ENCODE results near the gene CHST8.

CHST8 gene

GRCh38 chr19:33772102-33772857, 150.5 kb downstream of the CHST8 start:
- peaks cover 25% of the 10 kb centered on the region for H4K20me1 ChIP-seq (ENCODE audit: insufficient read depth, low read length)
- TF ChIP-seq CTCF (IDR thresholded peaks at IDR 0.05; ENCODE audit: borderline replicate concordance, extremely low read depth, low read length, poor library complexity, severe bottlenecking) (no peak), EZH2 (IDR thresholded peaks at IDR 0.05; ENCODE audit: borderline replicate concordance, low read depth, low read length, severe bottlenecking) (no peak)

GRCh38 chr19:33772858-33773180, 151.1 kb downstream of the CHST8 start:
- Histone ChIP-seq H3K4me3 (ENCODE audit: low read depth in 1 of 2, low read length in 2 of 2) (no peak overlapping the region), H3K4me1 (ENCODE audit: insufficient read depth, low read length) (no peaks in the 10 kb centered on the region), H3K36me3 (ENCODE audit: insufficient read depth, low read length) (no peaks in the 10 kb centered on the region), H3K27me3 (ENCODE audit: insufficient read depth, low read length, poor library complexity) (no peaks in the 10 kb centered on the region), H4K20me1 (ENCODE audit: insufficient read depth, low read length) (peaks cover 24% of the 10 kb centered on the region), H3K9ac (ENCODE audit: low read depth, low read length) (no peak overlapping the region), H3K79me2 (ENCODE audit: insufficient read depth, low read length) (no peaks in the 10 kb centered on the region), H3K4me2 (ENCODE audit: insufficient read depth, low read length) (no peak overlapping the region), H3K9me3 (ENCODE audit: insufficient read depth, low read length, severe bottlenecking) (no peaks in the 10 kb centered on the region), H3K27ac (ENCODE audit: low read length) (no peak overlapping the region), H2AFZ (ENCODE audit: low read depth, low read length) (no peak overlapping the region)
- no peak for DNase-seq
- ATAC-seq (ENCODE audit: insufficient read depth, low read depth), result no peak
- TF ChIP-seq EZH2 (IDR thresholded peaks at IDR 0.05; ENCODE audit: borderline replicate concordance, low read depth, low read length, severe bottlenecking) (no peak), CTCF (IDR thresholded peaks at IDR 0.05; ENCODE audit: borderline replicate concordance, extremely low read depth, low read length, poor library complexity, severe bottlenecking) (no peak)

More at GRCh38 chr19:33772102-33772857, 150.5 kb downstream of the CHST8 start:
- Histone ChIP-seq H3K4me1 (ENCODE audit: insufficient read depth, low read length) (no peaks in the 10 kb centered on the region), H3K27ac (ENCODE audit: low read length) (no peak overlapping the region), H3K4me3 (ENCODE audit: low read depth in 1 of 2, low read length in 2 of 2) (no peak overlapping the region), H3K27me3 (ENCODE audit: insufficient read depth, low read length, poor library complexity) (no peaks in the 10 kb centered on the region), H3K36me3 (ENCODE audit: insufficient read depth, low read length) (no peaks in the 10 kb centered on the region), H3K9ac (ENCODE audit: low read depth, low read length) (no peak overlapping the region), H2AFZ (ENCODE audit: low read depth, low read length) (no peak overlapping the region), H3K4me2 (ENCODE audit: insufficient read depth, low read length) (no peak overlapping the region), H3K9me3 (ENCODE audit: insufficient read depth, low read length, severe bottlenecking) (no peaks in the 10 kb centered on the region), H3K79me2 (ENCODE audit: insufficient read depth, low read length) (no peaks in the 10 kb centered on the region)
- DNase-seq, result no peak
- no peak for ATAC-seq (ENCODE audit: insufficient read depth, low read depth)

- TF ChIP-seq CTCF (IDR thresholded peaks at IDR 0.05; ENCODE audit: borderline replicate concordance, extremely low read depth, low read length, poor library complexity, severe bottlenecking) (no peak), EZH2 (IDR thresholded peaks at IDR 0.05; ENCODE audit: borderline replicate concordance, low read depth, low read length, severe bottlenecking) (no peak)
- peaks cover 22% of the 10 kb centered on the region for H4K20me1 ChIP-seq (ENCODE audit: insufficient read depth, low read length)
- H3K4me2 ChIP-seq (ENCODE audit: insufficient read depth, low read length), result no peak overlapping the region
- no peaks in the 10 kb centered on the region for H3K27me3 ChIP-seq (ENCODE audit: insufficient read depth, low read length, poor library complexity)
- H3K4me3 ChIP-seq (ENCODE audit: low read depth in 1 of 2, low read length in 2 of 2), result no peak overlapping the region
- H3K4me1 ChIP-seq (ENCODE audit: insufficient read depth, low read length), result no peaks in the 10 kb centered on the region
- no peak overlapping the region for H3K9ac ChIP-seq (ENCODE audit: low read depth, low read length)
- H3K9me3 ChIP-seq (ENCODE audit: insufficient read depth, low read length, severe bottlenecking), result no peaks in the 10 kb centered on the region
- ATAC-seq (ENCODE audit: insufficient read depth, low read depth) (no peak), DNase-seq (no peak)
- no peaks in the 10 kb centered on the region for H3K36me3 ChIP-seq (ENCODE audit: insufficient read depth, low read length)
- H3K79me2 ChIP-seq (ENCODE audit: insufficient read depth, low read length), result no peaks in the 10 kb centered on the region
- H3K27ac ChIP-seq (ENCODE audit: low read length), result no peak overlapping the region
- no peak overlapping the region for H2AFZ ChIP-seq (ENCODE audit: low read depth, low read length)
Measured at GRCh38 chr19:33773704-33774624, 152.2 kb downstream of the CHST8 start.
